ENCODE data around the gene GPC3. TPM values are rescaled to one million over a fixed set of nuclear protein-coding genes. Genes with fewer than 3 reads are reported as not detected.

Gene GPC3
- total RNA-seq, 1 experiment from 2014 or later, result 0.98 TPM

DNA sequence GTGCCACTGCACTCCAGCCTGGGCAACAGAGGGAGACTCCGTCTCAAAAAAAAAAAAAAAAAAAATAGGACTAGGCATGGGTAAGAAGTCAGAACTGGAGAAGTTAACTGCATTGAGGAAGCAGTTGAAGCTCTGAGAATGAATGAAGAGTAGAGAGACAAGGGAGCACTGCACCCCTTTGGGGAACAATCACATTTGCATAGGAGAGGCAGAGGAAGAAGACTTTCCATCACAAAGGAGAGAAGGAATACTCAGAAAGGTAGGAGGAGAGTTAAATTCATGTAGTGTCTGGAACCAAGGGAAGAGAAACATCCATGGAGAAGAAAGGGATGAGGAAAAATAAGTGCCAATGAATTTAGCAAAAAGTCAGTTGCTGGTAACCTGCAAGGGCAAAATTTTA is 72.4 kb downstream of the GPC3 start:
- H3K27ac ChIP-seq (ENCODE audit: low read depth, low read length), result no peak overlapping the region
- no peaks in the 10 kb centered on the region for H3K79me2 ChIP-seq (ENCODE audit: insufficient read depth, low read length)
- H3K27me3 ChIP-seq (ENCODE audit: insufficient read depth, low read length), result no peaks in the 10 kb centered on the region
- no peak for ATAC-seq
- H4K20me1 ChIP-seq (ENCODE audit: insufficient read depth), result no peaks in the 10 kb centered on the region
- POLR2A ChIA-PET, result no interaction called here
- no peaks in the 10 kb centered on the region for H3K9me3 ChIP-seq (ENCODE audit: control insufficient read depth in 1 of 2, insufficient read depth in 1 of 2, low read depth in 1 of 2, low read length in 2 of 2)
- no peak for DNase-seq (ENCODE audit: low read depth, low spot score)
- no TSS peak for BruUV-seq (replicated peaks)
- intact Hi-C loops (cut with micrococcal nuclease), result no loop called here
- no peak overlapping the region for H3K4me3 ChIP-seq (replicated peaks in 1 of 2; ENCODE audit: low read depth in 1 of 2, low read length in 2 of 2)
- CTCF ChIA-PET, result no interaction called here
- H3K36me3 ChIP-seq (ENCODE audit: control insufficient read depth in 1 of 2, insufficient read depth in 2 of 2, low read length in 2 of 2), result no peaks in the 10 kb centered on the region
- H3K4me2 ChIP-seq (ENCODE audit: low read length), result no peak overlapping the region
- no peak overlapping the region for H2AFZ ChIP-seq (ENCODE audit: low read depth, low read length, poor library complexity, severe bottlenecking)
- RAD21 ChIA-PET (ENCODE audit: low non-redundant PET in 1 of 2, low total read pairs in 2 of 2, uncharacterized antibody in 2 of 2, unreplicated experiment in 2 of 2), result no interaction called here
- no peaks in the 10 kb centered on the region for H3K4me1 ChIP-seq (ENCODE audit: control insufficient read depth in 1 of 2, insufficient read depth in 2 of 2, low read length in 2 of 2)
- TF ChIP-seq CBX3 (IDR thresholded peaks at IDR 0.05; ENCODE audit: low read depth) (no peak), RAD21 (IDR thresholded peaks at IDR 0.05; ENCODE audit: low read depth) (no peak), YY1 (IDR thresholded peaks at IDR 0.05; ENCODE audit: extremely low read depth, insufficient replicate concordance, low read depth, low read length) (no peak), POLR2A (IDR thresholded peaks at IDR 0.05; ENCODE audit: borderline replicate concordance, extremely low read depth, insufficient read depth, insufficient read length) (no peak)
- TF ChIP-seq, protein P1, sequence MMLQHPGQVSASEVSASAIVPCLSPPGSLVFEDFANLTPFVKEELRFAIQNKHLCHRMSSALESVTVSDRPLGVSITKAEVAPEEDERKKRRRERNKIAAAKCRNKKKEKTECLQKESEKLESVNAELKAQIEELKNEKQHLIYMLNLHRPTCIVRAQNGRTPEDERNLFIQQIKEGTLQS (IDR thresholded peaks at IDR 0.05), result no peak
- H3K9ac ChIP-seq (ENCODE audit: low read length), result no peak overlapping the region
- no peaks in the 10 kb centered on the region for H3K9me2 ChIP-seq (ENCODE audit: insufficient read depth)

- Histone ChIP-seq H3K79me2 (ENCODE audit: insufficient read depth, low read length) (no peaks in the 10 kb centered on the region), H2AFZ (ENCODE audit: low read depth, low read length, poor library complexity, severe bottlenecking) (no peak overlapping the region), H3K9me3 (ENCODE audit: control insufficient read depth in 1 of 2, insufficient read depth in 1 of 2, low read depth in 1 of 2, low read length in 2 of 2) (no peaks in the 10 kb centered on the region), H3K9ac (ENCODE audit: low read length) (no peak overlapping the region), H3K4me2 (ENCODE audit: low read length) (no peak overlapping the region), H3K9me2 (ENCODE audit: insufficient read depth) (no peaks in the 10 kb centered on the region), H4K20me1 (ENCODE audit: insufficient read depth) (no peaks in the 10 kb centered on the region), H3K4me1 (ENCODE audit: control insufficient read depth in 1 of 2, insufficient read depth in 2 of 2, low read length in 2 of 2) (no peaks in the 10 kb centered on the region), H3K36me3 (ENCODE audit: control insufficient read depth in 1 of 2, insufficient read depth in 2 of 2, low read length in 2 of 2) (no peaks in the 10 kb centered on the region), H3K4me3 (replicated peaks in 1 of 2; ENCODE audit: low read depth in 1 of 2, low read length in 2 of 2) (no peak overlapping the region), H3K27ac (ENCODE audit: low read depth, low read length) (no peak overlapping the region), H3K27me3 (ENCODE audit: insufficient read depth, low read length) (no peaks in the 10 kb centered on the region)
- POLR2A ChIA-PET, result no interaction called here
- CTCF ChIA-PET, result no interaction called here
- DNase-seq (ENCODE audit: low read depth, low spot score), result no peak
- BruUV-seq (replicated peaks), result no TSS peak
- RAD21 ChIA-PET (ENCODE audit: low non-redundant PET in 1 of 2, low total read pairs in 2 of 2, uncharacterized antibody in 2 of 2, unreplicated experiment in 2 of 2), result no interaction called here
- ATAC-seq, result no peak
- intact Hi-C loops (cut with micrococcal nuclease), result no loop called here
- TF ChIP-seq JUND (IDR thresholded peaks at IDR 0.05) (no peak), ZFX (IDR thresholded peaks at IDR 0.05) (no peak), EZH2phosphoT487 (IDR thresholded peaks at IDR 0.05; ENCODE audit: borderline replicate concordance) (no peak), YY1 (IDR thresholded peaks at IDR 0.05; ENCODE audit: extremely low read depth, insufficient replicate concordance, low read depth, low read length) (no peak), SIN3A (IDR thresholded peaks at IDR 0.05; ENCODE audit: low read depth) (no peak), SRF (IDR thresholded peaks at IDR 0.05; ENCODE audit: low read depth) (no peak), CBX3 (IDR thresholded peaks at IDR 0.05; ENCODE audit: low read depth) (no peak), EZH2 (IDR thresholded peaks at IDR 0.05) (no peak), REST (IDR thresholded peaks at IDR 0.05; ENCODE audit: low read depth) (no peak)
These were observed 73.4 kb downstream of the GPC3 start for GRCh38 chrX:133911825-133912495.
